ENCODE results near the gene SALL4.
"Not testable (repeated sequence)": the region's sequence is repeated elsewhere in the genome, so short reads cannot be mapped to it uniquely, and the experiment has no call there.

SALL4 gene

DNA sequence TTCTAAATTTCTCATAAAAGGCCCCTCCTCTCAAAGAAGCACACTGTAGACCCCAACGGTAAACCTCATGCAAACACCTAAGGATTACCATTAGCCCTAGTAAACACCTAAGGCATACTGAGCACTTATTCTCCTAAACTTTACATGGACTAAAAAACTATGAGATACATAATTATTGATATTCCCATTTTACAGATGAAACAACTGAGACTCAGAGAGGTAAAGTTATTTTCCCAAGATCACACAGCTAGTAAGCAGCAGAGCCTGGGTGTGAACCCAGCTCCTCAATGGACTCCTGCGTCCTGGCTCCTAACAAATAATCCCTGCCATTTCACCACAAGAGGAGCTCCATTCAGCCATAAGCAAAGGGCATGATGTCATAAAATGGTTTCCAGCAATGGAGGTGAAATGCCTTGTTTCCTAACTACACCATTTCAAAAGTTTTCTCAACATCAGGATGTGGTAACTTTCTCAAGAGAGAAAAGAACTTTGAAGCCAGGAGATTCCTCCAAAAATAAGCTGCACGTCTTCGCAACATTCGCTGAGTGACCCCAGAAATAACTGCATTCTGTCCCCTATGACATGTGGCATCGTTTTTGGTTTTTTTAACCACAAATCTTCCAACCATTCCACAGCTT, 38.2 kb downstream of the SALL4 start:
- no peak for FAIRE-seq

- no peak for FAIRE-seq
These were observed 41.3 kb downstream of the SALL4 start for GRCh38 chr20:51760905-51761546.

- no peak for FAIRE-seq
These were observed 42.4 kb downstream of the SALL4 start for GRCh38 chr20:51759769-51760510.

DNA sequence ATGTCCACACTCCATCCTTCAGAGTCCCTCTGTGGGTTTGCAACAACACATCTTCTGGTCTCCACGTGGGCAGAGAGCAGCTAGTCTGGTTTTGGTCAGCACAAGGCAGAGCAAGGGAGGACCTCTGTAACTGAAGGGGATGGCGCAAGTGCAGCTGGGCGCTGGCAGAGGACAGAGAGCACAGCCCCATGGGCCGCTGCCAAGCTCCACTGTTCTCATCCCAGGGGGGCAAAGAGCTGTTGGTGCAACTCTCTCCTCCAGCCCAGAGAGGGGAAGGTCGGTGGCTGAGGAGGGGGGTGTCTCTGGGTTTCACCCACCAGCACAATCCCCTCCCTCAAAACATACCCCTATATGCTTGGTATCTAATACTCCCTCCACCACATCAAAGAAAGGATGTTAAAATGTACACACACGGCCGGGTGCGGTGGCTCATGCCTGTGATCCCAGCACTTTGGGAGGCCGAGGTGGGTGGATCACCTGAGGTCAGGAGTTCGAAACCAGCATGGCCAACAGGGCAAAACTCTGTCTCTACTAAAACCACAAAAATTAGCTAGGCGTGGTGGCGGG, 43.3 kb downstream of the SALL4 start:
- no peak for FAIRE-seq

DNA sequence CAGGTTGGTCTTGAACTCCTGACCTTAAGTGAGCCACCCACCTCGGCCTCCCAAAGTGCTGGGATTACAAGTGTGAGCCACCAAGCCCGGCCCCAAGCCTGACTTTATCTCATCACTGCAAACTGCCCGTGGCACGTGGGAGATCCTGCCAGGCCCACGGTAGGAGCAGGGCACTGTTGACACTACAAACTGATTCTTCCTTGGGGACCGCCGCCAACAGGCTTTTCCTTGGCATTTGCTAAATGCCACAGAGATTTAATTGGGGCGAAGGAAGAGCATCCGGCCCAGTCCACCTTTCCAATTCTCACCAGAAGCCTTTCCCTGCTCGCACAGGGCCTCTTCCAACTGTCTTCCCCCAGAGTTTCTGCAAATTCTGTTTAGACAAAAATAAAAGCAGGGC, 45.1 kb downstream of the SALL4 start:
- FAIRE-seq: no peak

- FAIRE-seq: no peak
These were observed 45.7 kb downstream of the SALL4 start for GRCh38 chr20:51756653-51757052.

DNA sequence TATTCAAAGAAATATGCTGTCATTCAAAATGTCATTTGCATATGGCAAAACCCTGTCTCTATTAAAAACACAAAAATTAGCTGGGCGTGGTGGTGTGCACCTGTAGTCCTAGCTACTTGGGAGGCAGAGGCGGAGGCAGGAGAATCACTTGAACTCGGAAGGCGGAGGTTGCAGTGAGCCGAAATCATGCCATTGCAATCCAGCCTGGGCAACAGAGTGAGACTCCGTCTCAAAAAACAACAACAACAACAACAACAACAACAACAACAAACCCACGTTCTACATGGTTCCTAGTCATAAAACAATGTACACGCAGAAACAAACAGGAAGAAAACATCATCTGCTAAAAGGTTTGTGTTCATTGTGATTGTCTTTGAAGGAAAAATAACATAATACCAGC, 49.1 kb downstream of the SALL4 start:
- FAIRE-seq: not testable (repeated sequence)

DNA sequence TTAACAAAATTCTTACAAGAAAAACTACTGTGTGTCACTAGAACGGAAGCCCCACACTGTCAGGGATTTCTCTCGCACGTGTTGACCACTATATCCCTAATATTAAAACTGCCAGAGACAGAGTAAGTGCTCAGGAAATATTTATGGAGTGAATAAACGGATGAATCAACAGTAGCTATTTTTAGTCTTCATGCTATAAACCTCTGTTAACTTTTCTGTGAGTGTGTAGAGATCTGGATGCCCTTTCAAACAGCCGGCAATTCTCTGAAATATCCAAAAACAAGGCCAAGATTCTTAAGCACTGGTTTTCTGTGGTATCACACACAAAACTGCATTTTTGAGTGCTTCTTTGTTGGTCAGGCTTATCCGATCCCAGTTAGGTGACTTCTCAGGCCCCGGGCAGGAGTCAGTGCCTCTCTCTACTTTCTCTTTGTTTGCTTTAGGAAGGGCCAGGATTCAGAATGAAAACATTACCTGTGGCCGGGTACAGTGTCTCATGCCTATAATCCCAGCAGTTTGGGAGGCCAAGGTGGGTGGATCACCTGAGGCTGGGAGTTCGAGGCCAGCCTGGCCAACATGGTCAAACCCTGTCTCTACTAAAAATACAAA, 49.9 kb downstream of the SALL4 start:
- FAIRE-seq: no peak

DNA sequence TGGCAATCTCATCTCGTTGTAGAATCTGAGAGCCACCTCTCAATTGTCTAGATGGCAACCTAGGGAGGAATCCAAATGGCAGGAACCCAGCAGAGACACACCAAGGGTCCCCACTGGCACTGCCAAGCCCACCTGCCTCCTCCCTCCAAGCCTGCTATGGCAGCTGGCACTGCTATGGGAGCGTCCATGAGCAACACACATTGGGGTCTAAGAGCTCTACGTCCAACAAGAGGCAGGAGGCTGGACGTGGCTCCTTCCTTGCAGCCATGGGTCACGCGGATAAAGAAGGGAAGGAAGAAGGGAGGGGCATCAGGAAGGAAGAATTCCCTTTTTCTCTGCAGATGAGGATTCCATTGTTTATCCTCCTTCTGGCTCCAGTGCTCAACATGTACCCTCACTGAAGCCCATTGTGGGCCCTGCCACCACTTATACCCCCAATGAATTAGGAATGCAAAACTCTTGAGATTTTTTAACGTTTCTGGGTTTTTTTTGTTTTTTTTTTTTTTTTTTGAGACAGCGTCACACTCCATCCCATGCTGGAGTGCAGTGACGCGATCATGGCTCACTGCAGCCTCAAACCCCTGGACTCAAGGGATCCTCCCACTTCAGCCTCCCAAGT, 51.4 kb downstream of the SALL4 start:
- FAIRE-seq: no peak

- FAIRE-seq: no peak
These were observed 52.1 kb downstream of the SALL4 start for GRCh38 chr20:51750037-51750769.

- FAIRE-seq: no peak
These were observed 52.7 kb downstream of the SALL4 start for GRCh38 chr20:51749674-51750036.

- no peak for FAIRE-seq
These were observed 55.0 kb downstream of the SALL4 start for GRCh38 chr20:51747182-51747911.

GRCh38 chr20:51745804-51746203, 56.5 kb downstream of the SALL4 start:
- no peak for FAIRE-seq

GRCh38 chr20:51740838-51741237, 61.5 kb downstream of the SALL4 start:
- no peak for FAIRE-seq

DNA sequence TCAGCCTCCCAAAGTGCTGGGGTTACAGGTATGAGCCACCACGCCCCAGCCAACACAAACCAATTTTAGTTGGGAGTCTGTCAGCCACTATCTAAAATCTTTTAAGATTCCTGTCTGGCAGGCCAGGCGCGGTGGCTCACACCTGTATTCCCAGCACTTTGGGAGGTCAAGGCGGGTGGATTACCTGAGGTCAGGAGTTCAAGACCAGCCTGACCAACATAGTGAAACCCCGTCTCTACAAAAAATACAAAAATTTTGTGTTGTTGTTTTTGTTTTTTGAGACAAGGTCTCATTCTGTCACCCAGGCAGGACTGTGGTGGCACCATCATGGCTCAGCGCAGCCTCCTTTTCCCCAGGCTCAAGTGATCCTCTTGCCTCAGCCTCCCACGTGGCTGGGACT, 62.0 kb downstream of the SALL4 start:
- not testable (repeated sequence) for FAIRE-seq

DNA sequence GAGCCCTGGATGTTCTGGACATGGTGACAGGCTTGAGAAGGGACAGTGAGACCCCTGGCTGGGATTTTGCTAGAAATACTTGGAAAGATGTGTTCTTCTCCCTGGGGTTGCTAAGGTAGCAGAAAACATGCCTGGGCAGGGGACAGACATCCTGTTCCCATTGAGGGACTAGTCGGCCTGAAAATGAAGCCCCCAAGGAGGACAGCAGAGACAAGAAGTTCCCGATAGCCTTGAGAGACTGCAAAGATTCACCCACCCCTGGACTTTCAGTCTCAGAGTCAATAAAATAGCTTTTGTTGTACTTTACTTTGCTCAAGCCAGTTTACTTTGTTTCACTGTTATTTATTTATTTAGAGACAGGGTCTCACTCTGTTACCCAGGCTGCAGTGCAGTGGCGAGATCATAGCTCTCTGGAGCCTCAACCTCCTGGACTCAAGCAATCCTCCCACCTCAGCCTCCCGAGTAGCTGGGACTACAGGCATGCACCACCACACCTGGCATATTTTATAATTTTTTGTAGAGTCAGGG, 62.5 kb downstream of the SALL4 start:
- no peak for FAIRE-seq

DNA sequence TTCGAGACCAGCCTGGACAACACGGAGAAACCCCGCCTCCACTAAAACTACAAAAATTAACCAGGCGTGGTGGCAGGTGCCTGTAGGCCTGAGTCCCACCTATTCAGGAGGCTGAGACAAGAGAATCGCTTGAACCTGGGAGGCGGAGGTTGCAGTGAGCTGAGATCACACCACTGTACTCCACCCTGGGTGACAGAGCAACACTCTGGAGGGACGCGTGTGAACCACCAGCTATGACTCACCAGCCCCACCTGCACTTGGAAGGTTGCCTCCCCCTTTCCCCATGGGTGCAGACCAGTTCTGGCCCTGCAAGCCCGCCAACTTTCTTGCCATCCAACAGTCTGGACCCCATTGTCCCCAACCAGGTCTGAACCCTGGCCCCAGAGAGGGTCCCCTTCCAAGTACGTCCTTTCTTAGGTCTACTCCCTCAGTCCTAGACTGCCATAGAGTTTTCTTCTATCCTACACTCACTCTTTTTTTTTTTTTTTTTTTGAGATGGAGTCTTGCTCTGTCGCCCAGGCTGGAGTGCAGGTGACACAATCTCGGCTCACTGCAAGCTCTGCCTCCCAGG, 63.4 kb downstream of the SALL4 start:
- FAIRE-seq: no peak

DNA sequence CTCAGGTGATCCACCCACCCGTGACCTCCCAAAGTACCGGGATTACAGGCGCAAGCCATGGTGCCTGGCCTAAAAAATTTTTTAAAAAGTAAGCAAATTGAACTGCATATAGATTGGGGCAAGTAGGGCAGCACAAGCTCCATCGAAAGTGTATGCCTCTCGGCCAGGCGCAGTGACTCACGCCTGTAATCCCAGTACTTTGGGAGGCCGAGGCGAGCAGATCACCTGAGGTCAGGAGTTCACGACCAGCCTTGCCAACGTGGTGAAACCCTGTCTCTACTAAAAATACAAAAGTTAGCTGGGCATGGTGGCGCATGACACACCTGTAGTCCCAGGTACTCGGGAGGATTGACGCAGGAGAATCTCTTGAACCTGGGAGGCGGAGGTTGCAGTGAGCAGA, 64.1 kb downstream of the SALL4 start:
- FAIRE-seq: not testable (repeated sequence)

GRCh38 chr20:51736947-51737346, 65.4 kb downstream of the SALL4 start:
- no peak for FAIRE-seq

DNA sequence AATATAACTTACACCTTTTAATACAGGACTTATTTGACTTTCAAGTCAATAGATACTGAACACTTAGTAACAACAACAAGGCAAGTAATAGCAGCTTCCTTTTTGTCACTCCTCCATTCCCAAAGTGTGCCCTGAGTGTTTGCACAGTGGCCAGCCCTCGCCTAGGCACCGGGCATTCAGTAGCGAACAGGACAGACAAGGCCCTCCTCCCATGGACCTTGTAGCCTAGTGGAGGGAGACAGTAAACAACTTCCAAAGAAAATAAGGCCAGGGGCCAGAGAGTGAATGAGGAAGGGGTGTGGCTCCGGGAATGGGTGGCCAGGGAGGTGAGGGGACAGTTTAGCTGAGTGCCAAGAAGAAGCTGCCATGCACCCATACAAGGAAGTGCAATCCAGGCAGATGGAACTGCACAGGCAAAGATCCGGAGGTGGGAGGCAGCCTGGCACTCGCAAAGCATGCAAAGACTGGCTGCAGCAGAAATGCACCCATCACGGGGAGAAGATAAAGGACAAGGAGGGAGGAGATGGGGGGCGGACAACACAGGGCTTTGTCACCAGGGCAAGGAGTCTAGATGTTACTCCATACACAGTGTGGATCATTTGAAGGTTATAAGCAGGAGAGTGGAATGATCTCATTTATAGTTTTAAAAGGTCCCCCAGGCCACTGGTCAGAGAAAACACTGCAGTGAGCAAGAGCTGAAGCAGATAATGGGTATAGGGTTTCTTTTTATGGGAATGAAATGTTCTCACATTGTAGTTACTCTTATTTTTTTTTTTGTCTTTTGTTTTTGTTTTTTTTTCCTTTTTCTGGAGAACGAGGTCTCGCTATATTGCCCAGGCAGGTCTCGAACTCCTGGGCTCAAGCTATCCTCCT, 66.4 kb downstream of the SALL4 start:
- no peak for FAIRE-seq

Data from colon (tissue), 2 donors.